WTC11 (cell line): ENCODE measurements around the gene ABCG1.

Experiments used
- ATF6 ChIP-seq: sonication (generic); formaldehyde crosslinking; IDR thresholded peaks from 2 replicates; pipeline ENCODE4 v1.8.1; 2023; ENCODE audit warnings: mild to moderate bottlenecking, missing genetic modification reagents
- CBFB ChIP-seq: sonication (generic); formaldehyde crosslinking; IDR thresholded peaks from 2 replicates; pipeline ENCODE4 v1.8.1; 2022; ENCODE audit warnings: mild to moderate bottlenecking, low read depth, missing genetic modification reagents
- CREB1 ChIP-seq: sonication (generic); formaldehyde crosslinking; IDR thresholded peaks from 2 replicates; pipeline ENCODE4 v1.8.0; 2023; ENCODE audit warnings: mild to moderate bottlenecking, missing genetic modification reagents
- CTCF ChIP-seq: fragments of 200-600 bp; IDR thresholded peaks from 2 replicates; pipeline ENCODE4 v1.8.0; 2022; ENCODE audit warnings: antibody characterized with exemption
- E2F5 ChIP-seq: sonication (generic); formaldehyde crosslinking; IDR thresholded peaks from 2 replicates; pipeline ENCODE4 v1.8.1; 2022; ENCODE audit warnings: mild to moderate bottlenecking, moderate library complexity, missing genetic modification reagents
- NFYB ChIP-seq: sonication (generic); formaldehyde crosslinking; conservative IDR thresholded peaks from 2 replicates; pipeline ENCODE4 v1.8.0; 2022; ENCODE audit warnings: low read depth, missing genetic modification reagents
- SOX15 ChIP-seq: fragments of 250-450 bp; sonication (Bioruptor Pico); IDR thresholded peaks from 2 replicates; pipeline ENCODE4 v1.9.0; 2021; ENCODE audit warnings: mild to moderate bottlenecking
- TCF7 ChIP-seq: sonication (generic); formaldehyde crosslinking; IDR thresholded peaks from 2 replicates; pipeline ENCODE4 v1.8.0; 2022; ENCODE audit warnings: mild to moderate bottlenecking, low read depth, missing genetic modification reagents, moderate library complexity
- TEAD4 ChIP-seq: sonication (generic); formaldehyde crosslinking; IDR thresholded peaks from 2 replicates; pipeline ENCODE4 v1.8.0; 2022; ENCODE audit warnings: mild to moderate bottlenecking, missing genetic modification reagents
- ZNF263 ChIP-seq: sonication (generic); formaldehyde crosslinking; IDR thresholded peaks from 2 replicates; pipeline ENCODE4 v1.8.1; 2022; ENCODE audit warnings: low read depth, mild to moderate bottlenecking, moderate library complexity, missing genetic modification reagents
- ZNF671 ChIP-seq: fragments of 250-450 bp; sonication (Bioruptor Pico); IDR thresholded peaks from 2 replicates; pipeline ENCODE4 v1.8.0; 2021; ENCODE audit warnings: mild to moderate bottlenecking
- TF ChIP-seq, protein P1 (sequence below): sonication (generic); formaldehyde crosslinking; conservative IDR thresholded peaks from 2 replicates; pipeline ENCODE4 v1.8.1; 2022; ENCODE audit warnings: mild to moderate bottlenecking, missing genetic modification reagents

DNA sequence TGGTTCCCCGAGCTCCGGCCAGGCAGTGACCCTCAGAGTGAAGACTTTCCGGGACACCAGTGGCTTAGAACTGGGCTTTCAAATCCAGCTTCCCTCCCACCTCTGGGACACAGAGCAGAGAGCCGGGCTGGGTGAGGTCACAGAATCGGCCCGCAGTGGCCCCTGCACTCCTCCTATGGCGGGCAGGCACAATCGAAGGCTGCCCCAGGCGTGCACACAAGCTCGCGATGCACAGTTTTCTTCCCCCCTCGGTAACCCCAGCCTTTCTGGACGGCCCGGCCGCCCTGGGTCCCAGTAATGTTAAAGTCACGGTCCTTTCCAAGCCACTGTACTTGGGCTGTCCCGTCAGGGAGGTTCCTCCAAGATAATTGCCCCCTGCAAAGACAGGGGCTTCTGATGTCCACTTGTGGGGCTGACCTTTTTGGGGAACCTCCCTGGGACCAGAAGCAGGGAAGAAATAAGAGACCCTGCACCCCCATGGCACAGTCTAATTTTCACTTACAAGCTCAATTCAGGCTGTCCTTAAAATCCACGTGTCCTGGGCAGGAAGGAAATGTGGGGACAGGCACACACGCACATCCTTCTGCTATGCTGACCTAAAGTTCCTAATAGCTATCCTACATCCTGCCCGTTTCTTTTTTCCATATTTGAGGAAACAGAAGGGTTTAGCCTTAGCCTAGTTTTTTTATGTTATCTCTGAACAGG is 82.6 kb downstream of the ABCG1 start:
- TF ChIP-seq CTCF (no peak), TCF7 (CRISPR knock-in tag) (no peak), CREB1 (no peak), CBFB (CRISPR knock-in tag) (no peak), SOX15 (CRISPR knock-in tag) (no peak), ZNF671 (CRISPR knock-in tag) (no peak), E2F5 (CRISPR knock-in tag) (no peak), NFYB (CRISPR knock-in tag) (no peak), TEAD4 (CRISPR knock-in tag) (no peak), ATF6 (CRISPR knock-in tag) (no peak), ZNF263 (no peak)
- TF ChIP-seq, protein P1, sequence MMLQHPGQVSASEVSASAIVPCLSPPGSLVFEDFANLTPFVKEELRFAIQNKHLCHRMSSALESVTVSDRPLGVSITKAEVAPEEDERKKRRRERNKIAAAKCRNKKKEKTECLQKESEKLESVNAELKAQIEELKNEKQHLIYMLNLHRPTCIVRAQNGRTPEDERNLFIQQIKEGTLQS (CRISPR knock-in tag): no peak
